ENCODE measurements around the gene MEGF6. TPM values are rescaled to one million over a fixed set of nuclear protein-coding genes. Genes with fewer than 3 reads are reported as not detected.

Gene MEGF6
- total and polyA plus RNA-seq, 2 of the 8 experiments (the other 6 are each of a cell fraction or from before 2014, with no cell fraction given): 4.1 to 14.8 TPM

- Histone ChIP-seq H3K79me2 (ENCODE audit: control insufficient read depth in 1 of 2, insufficient read depth in 2 of 2, low read length in 2 of 2) (no peaks in the 10 kb centered on the region), H3K23me2 (ENCODE audit: low read depth, low read length) (no peaks in the 10 kb centered on the region), H3K9ac (replicated peaks in 1 of 4; ENCODE audit: extremely low read depth in 1 of 4, low read depth in 3 of 4, low read length in 3 of 4) (no peak overlapping the region), H3K4me2 (ENCODE audit: insufficient read depth in 1 of 2, low read depth in 2 of 2, low read length in 2 of 2) (no peak overlapping the region), H3K27ac (ENCODE audit: low read depth, low read length) (no peak overlapping the region), H2BK15ac (ENCODE audit: low read length) (no peak overlapping the region), H4K91ac (replicated peaks; ENCODE audit: insufficient read length, low read length) (no peak overlapping the region), H3K4ac (replicated peaks; ENCODE audit: insufficient read length, low read depth, low read length) (no peak overlapping the region), H3K18ac (ENCODE audit: extremely low read depth, low read length) (no peak overlapping the region), H4K20me1 (replicated peaks in 1 of 2; ENCODE audit: control insufficient read depth in 1 of 2, insufficient read depth in 2 of 2, low read length in 2 of 2) (peaks cover 2 to 9% of the 10 kb centered on the region in 2 experiments), H3K23ac (ENCODE audit: insufficient read length) (no peak overlapping the region), H2BK20ac (ENCODE audit: low read length) (no peak overlapping the region), H3K4me3 (ENCODE audit: extremely low read depth in 1 of 4, insufficient read depth in 2 of 4, low read depth in 3 of 4, low read length in 4 of 4) (no peak overlapping the region), H2AK5ac (ENCODE audit: low read depth, low read length) (no peak overlapping the region), H4K5ac (ENCODE audit: insufficient read length, low read depth, low read length) (no peak overlapping the region), H2AFZ (ENCODE audit: low read length) (no peak overlapping the region), H3K56ac (replicated peaks; ENCODE audit: insufficient read length, low read depth, low read length) (no peak overlapping the region), H3K14ac (ENCODE audit: insufficient read length) (no peak overlapping the region), H2BK12ac (ENCODE audit: low read depth, low read length) (no peak overlapping the region), H3K9me3 (ENCODE audit: insufficient read depth in 2 of 2, low read depth in 1 of 2, low read length in 1 of 2) (no peaks in the 10 kb centered on the region), H3K36me3 (ENCODE audit: control insufficient read depth in 2 of 4, insufficient read depth in 4 of 4, low read length in 3 of 4) (peaks cover 0 to 16% (median 7%) of the 10 kb centered on the region in 4 experiments; a peak in 5 of 8 replicates), H2BK5ac (ENCODE audit: low read depth, low read length) (no peak overlapping the region), H3K4me1 (replicated peaks in 1 of 4; ENCODE audit: control insufficient read depth in 3 of 4, insufficient read depth in 4 of 4, low read length in 3 of 4) (peaks cover 0 to 8% (median 5%) of the 10 kb centered on the region in 4 experiments; a peak in 6 of 7 replicates), H2BK120ac (replicated peaks; ENCODE audit: low read depth, low read length) (no peak overlapping the region), H4K8ac (ENCODE audit: extremely low read depth, insufficient read depth, low read length) (no peak overlapping the region), H3K27me3 (replicated peaks in 1 of 4; ENCODE audit: control insufficient read depth in 3 of 4, extremely low read depth in 1 of 4, insufficient read depth in 3 of 4, low read length in 3 of 4) (no peaks in the 10 kb centered on the region), H3K79me1 (ENCODE audit: low read depth, low read length) (no peaks in the 10 kb centered on the region)
- CTCF ChIA-PET (ENCODE audit: partially characterized antibody): interaction anchor here (2.6 kb wide), 1 partner anchor 14 kb away, joined by 9 read pairs; no protein-coding TSS in a partner anchor
- no peak for TF ChIP-seq YY1 (IDR thresholded peaks at IDR 0.05; ENCODE audit: low read depth, low read length)
- TF ChIP-seq TBP (IDR thresholded peaks at IDR 0.05; ENCODE audit: low read depth, low read length): no peak
- no peak for TF ChIP-seq PHF8 (conservative IDR thresholded peaks at IDR 0.05; ENCODE audit: low read depth, low read length)
- TF ChIP-seq TCF12 (IDR thresholded peaks at IDR 0.05; ENCODE audit: low read depth, low read length): no peak
- TF ChIP-seq CHD1 (IDR thresholded peaks at IDR 0.05; ENCODE audit: low read depth, low read length): no peak
- TF ChIP-seq, protein P1, sequence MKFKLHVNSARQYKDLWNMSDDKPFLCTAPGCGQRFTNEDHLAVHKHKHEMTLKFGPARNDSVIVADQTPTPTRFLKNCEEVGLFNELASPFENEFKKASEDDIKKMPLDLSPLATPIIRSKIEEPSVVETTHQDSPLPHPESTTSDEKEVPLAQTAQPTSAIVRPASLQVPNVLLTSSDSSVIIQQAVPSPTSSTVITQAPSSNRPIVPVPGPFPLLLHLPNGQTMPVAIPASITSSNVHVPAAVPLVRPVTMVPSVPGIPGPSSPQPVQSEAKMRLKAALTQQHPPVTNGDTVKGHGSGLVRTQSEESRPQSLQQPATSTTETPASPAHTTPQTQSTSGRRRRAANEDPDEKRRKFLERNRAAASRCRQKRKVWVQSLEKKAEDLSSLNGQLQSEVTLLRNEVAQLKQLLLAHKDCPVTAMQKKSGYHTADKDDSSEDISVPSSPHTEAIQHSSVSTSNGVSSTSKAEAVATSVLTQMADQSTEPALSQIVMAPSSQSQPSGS (IDR thresholded peaks at IDR 0.05; ENCODE audit: low read length): no peak
- TF ChIP-seq POLR2A (IDR thresholded peaks at IDR 0.05; ENCODE audit: control extremely low read depth in 1 of 2, low read depth in 2 of 2, low read length in 2 of 2): no peak
- TF ChIP-seq FOSL1 (IDR thresholded peaks at IDR 0.05; ENCODE audit: insufficient read depth, low read depth, low read length): no peak
- no peak for TF ChIP-seq EP300 (IDR thresholded peaks at IDR 0.05; ENCODE audit: borderline replicate concordance in 1 of 2, low read depth in 2 of 2, low read length in 2 of 2)
- no peak for TF ChIP-seq CHD2 (IDR thresholded peaks at IDR 0.05; ENCODE audit: low read length)
- TF ChIP-seq HDAC6 (IDR thresholded peaks at IDR 0.05; ENCODE audit: low read depth, low read length): no peak
- no peak for TF ChIP-seq KDM5A (IDR thresholded peaks at IDR 0.05; ENCODE audit: low read length)
- WGBS, 2 experiments (ENCODE audit: extremely low coverage in 1 of 2, insufficient coverage in 1 of 2, insufficient read length in 1 of 2, insufficient replicate concordance in 2 of 2, low coverage in 1 of 2, low lambda C conversion rate in 2 of 2, missing lambda C conversion rate in 1 of 2): 90% methylated on average over 2 of the region's 16 CpGs; no CpG with 5 or more reads in 1 of the 2 experiments
- DNase-seq (ENCODE audit: low read depth in 1 of 2, low spot score in 2 of 2) (no peak), FAIRE-seq (no peak)
- POLR2A ChIA-PET (ENCODE audit: partially characterized antibody): interaction anchor here (1.6 kb wide), 1 partner anchor 10 kb away, joined by 6 read pairs; no protein-coding TSS in a partner anchor
Observed at GRCh38 chr1:3476666-3477065, 134.6 kb downstream of the MEGF6 start.

All from H1 (cell line).